Measurements from ENCODE around the gene GAPDHS. TPM values are rescaled to one million over a fixed set of nuclear protein-coding genes. Genes with fewer than 3 reads are reported as not detected.

The GAPDHS gene
- total RNA-seq, 6 experiments from 2014 or later = not detected

GRCh38 chr19:35577918-35578317 is 44.7 kb downstream of the GAPDHS start:
- H3K36me3 Mint-ChIP-seq (ENCODE audit: low read depth) = peaks cover 19% of the 10 kb centered on the region
- no peaks in the 10 kb centered on the region for H3K4me1 Mint-ChIP-seq (ENCODE audit: low read depth)
- H3K27ac Mint-ChIP-seq = no peak overlapping the region
- H3K9me3 Mint-ChIP-seq = peaks cover 30% of the 10 kb centered on the region
- H3K4me3 Mint-ChIP-seq = no peak overlapping the region
- DNase-seq = no peak
- H3K27me3 Mint-ChIP-seq (ENCODE audit: insufficient read depth) = peaks cover 7% of the 10 kb centered on the region
- TF ChIP-seq CTCF (IDR thresholded peaks at IDR 0.05) = no peak

GRCh38 chr19:35578707-35579106 is 45.5 kb downstream of the GAPDHS start:
- no peak for TF ChIP-seq CTCF (IDR thresholded peaks at IDR 0.05)
- Mint-ChIP-seq H3K4me3 (no peak overlapping the region), H3K36me3 (ENCODE audit: low read depth) (peaks cover 19% of the 10 kb centered on the region), H3K4me1 (ENCODE audit: low read depth) (no peaks in the 10 kb centered on the region), H3K9me3 (peaks cover 30% of the 10 kb centered on the region), H3K27ac (no peak overlapping the region), H3K27me3 (ENCODE audit: insufficient read depth) (peaks cover 15% of the 10 kb centered on the region)
- DNase-seq = no peak

GRCh38 chr19:35582760-35583159 is 49.5 kb downstream of the GAPDHS start:
- H3K9me3 Mint-ChIP-seq = peaks cover 6% of the 10 kb centered on the region; the same call in 1 of the 2 replicates
- no peaks in the 10 kb centered on the region for H3K36me3 Mint-ChIP-seq (ENCODE audit: low read depth)
- no peak overlapping the region for H3K27ac Mint-ChIP-seq
- H3K27me3 Mint-ChIP-seq (ENCODE audit: insufficient read depth) = peaks cover 28% of the 10 kb centered on the region
- H3K4me1 Mint-ChIP-seq (ENCODE audit: low read depth) = no peaks in the 10 kb centered on the region
- no peak for TF ChIP-seq CTCF (IDR thresholded peaks at IDR 0.05)
- no peak for DNase-seq
- no peak overlapping the region for H3K4me3 Mint-ChIP-seq

GRCh38 chr19:35585848-35586247 is 52.6 kb downstream of the GAPDHS start, which contains the start of gene PMIS2:
Gene PMIS2 (plus strand): TSS chr19:35586173. CDS start chr19:35586260, 87 bp downstream.
- Mint-ChIP-seq H3K36me3 (ENCODE audit: low read depth) (no peaks in the 10 kb centered on the region), H3K27me3 (ENCODE audit: insufficient read depth) (peaks cover 28% of the 10 kb centered on the region), H3K4me3 (no peak within 1 kb of the TSS), H3K4me1 (ENCODE audit: low read depth) (no peaks in the 10 kb centered on the region), H3K27ac (no peak within 1 kb of the TSS), H3K9me3 (0 out of 2 replicates have a peak, but pooled peaks cover 4% of the 10 kb centered on the region)
- no peak for TF ChIP-seq CTCF (IDR thresholded peaks at IDR 0.05)
- DNase-seq = no peak

GRCh38 chr19:35587321-35587720 is 54.1 kb downstream of the GAPDHS start:
- no peak overlapping the region for H3K27ac Mint-ChIP-seq
- no peaks in the 10 kb centered on the region for H3K4me1 Mint-ChIP-seq (ENCODE audit: low read depth)
- peaks cover 27% of the 10 kb centered on the region for H3K27me3 Mint-ChIP-seq (ENCODE audit: insufficient read depth)
- no peak for TF ChIP-seq CTCF (IDR thresholded peaks at IDR 0.05)
- no peak overlapping the region for H3K4me3 Mint-ChIP-seq
- H3K9me3 Mint-ChIP-seq = 0 out of 2 replicates have a peak, but pooled peaks cover 4% of the 10 kb centered on the region
- no peaks in the 10 kb centered on the region for H3K36me3 Mint-ChIP-seq (ENCODE audit: low read depth)
- no peak for DNase-seq

- no peak overlapping the region for H3K27ac Mint-ChIP-seq
These were observed 57.6 kb downstream of the GAPDHS start for GRCh38 chr19:35590875-35591274.

More at GRCh38 chr19:35590875-35591274, 57.6 kb downstream of the GAPDHS start:
- no peak for DNase-seq
- no peaks in the 10 kb centered on the region for H3K9me3 Mint-ChIP-seq
- no peak for TF ChIP-seq CTCF (IDR thresholded peaks at IDR 0.05)
- no peaks in the 10 kb centered on the region for H3K36me3 Mint-ChIP-seq (ENCODE audit: low read depth)
- H3K4me3 Mint-ChIP-seq = no peak overlapping the region
- H3K4me1 Mint-ChIP-seq (ENCODE audit: low read depth) = no peaks in the 10 kb centered on the region
- H3K27me3 Mint-ChIP-seq (ENCODE audit: insufficient read depth) = peaks cover 2% of the 10 kb centered on the region

Measured in HFFc6 (cell line).